Left colon (tissue), 2 donors: ENCODE results near the gene L2HGDH. TPM values are rescaled to one million over a fixed set of nuclear protein-coding genes. Genes with fewer than 3 reads are reported as not detected.

ENCODE experiments used
- ATAC-seq: fragments of 200-7000 bp; cut with Tn5 transposase; one replicate; pipeline ENCODE4 v1.9.1; 2020; ENCODE audit warnings: mild to moderate bottlenecking, moderate library complexity
- DNase-seq, 2 donors: peaks; one replicate each; pipeline ENCODE4 v3.0.0-alpha.2; 2020
- intact Hi-C, 2 donors: fragments of 100-400 bp; cut with DNase I in 1 of 2; cut with micrococcal nuclease in 1 of 2; formaldehyde crosslinking; loops; one replicate each; pipeline versions ENCODE4 v1.11.2 to v1.14.0; 2022; cut with DNase I, micrococcal nuclease
- total RNA-seq, 2 donors: library from RNA; stranded (reverse); fragmentation: NEBNext Ultra II Directional; extraction: Animal tissue kit (Norgen Biotek cat#: 25700); gene quantifications; one replicate each; pipeline ENCODE4 v1.2.1, GENCODE V29; 2021
- donor health status: DM: no; HTN: no; CAD: no.
- donor health status: DM: yes; HTN: yes; CAD: no.

L2HGDH gene
- total RNA-seq, 2 donors from 2014 or later = 9.0 to 9.4 TPM

DNA sequence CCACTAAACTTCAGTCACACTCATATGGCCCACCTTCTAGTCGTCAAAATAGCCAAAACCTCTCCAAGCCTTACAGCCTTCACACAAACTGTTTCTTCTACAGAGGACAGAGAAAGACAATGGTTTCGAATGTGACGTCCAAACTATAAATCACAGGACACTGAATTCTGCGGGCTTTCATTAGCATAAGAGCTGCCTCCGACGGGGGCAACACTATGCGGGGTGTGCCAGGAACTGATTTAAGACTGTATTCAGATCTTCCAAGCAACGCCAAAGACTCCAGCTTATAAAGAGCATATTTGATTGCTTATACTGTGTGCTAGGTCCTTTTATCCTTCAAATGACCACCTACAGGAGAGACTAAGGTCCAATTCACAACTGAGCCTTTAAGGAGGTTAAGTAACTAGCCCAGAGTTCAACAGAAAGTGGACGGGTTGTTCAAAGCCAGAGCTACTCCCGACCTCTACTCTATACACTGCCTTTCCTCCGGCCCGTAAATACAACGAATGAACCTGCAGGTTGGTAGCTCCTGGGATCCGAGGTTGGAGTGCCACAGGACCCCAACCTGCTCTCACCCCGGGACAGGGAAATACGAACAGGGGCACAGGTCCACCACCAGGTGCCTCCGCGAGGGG is 575 bp downstream of the L2HGDH start:
- intact Hi-C loops = loop anchor here in 1 of 2 donors (10.0 kb wide), 1 partner anchor 223 kb away; the partner anchor contains the start of gene MAP4K5
- DNase-seq (peak in 1 of 2 donors; percentile 18), ATAC-seq (peak; percentile 34)

DNA sequence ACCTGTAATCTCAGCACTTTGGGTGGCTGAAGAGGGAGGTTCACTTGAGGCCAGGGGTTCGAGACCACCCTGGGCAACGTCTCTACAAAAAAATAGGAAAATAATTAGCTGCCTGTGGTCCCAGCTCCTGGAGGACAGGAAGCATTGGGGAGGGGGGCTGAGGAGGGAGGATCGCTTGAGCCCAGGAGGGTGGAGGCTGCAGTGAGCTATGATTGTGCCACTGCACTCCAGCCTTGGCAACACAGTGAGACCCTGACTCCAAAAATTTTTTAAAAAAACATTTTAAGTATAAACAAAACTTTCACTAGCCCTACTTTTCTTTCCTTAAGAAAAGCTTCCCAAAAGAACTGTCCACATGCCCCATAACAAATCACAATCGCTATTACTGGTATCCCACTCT is 1.6 kb downstream of the L2HGDH start:
- ATAC-seq (no peak), DNase-seq (no peak)
- intact Hi-C loops = loop anchor here in 1 of 2 donors (10.0 kb wide), 1 partner anchor 224 kb away; the partner anchor contains the start of gene MAP4K5

DNA sequence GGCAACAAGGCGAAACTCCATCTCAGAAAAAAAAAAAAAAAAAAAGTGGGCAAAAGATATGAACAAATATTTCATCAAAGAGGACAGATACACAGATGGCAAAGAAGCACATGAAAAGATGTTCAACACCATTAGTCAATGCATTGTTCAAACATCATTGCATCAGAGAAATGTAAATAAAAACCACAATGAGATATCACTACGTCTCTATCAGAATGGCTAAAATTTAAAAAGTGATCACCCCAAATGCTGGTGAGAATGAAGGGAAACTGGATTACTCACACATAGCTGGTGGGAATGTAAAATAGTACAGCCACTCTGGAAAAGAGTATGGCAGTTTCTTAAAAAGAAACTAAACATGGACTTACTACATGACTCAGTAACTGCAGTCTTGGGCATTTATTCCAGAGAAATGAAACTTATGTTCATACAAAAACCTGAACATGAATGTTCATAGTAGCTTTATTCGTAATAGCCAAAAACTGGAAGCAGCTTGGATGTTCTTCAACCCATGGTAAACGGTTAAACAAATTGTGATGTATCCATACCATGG is 3.6 kb downstream of the L2HGDH start:
- intact Hi-C loops = no loop called here
- DNase-seq = no peak

DNA sequence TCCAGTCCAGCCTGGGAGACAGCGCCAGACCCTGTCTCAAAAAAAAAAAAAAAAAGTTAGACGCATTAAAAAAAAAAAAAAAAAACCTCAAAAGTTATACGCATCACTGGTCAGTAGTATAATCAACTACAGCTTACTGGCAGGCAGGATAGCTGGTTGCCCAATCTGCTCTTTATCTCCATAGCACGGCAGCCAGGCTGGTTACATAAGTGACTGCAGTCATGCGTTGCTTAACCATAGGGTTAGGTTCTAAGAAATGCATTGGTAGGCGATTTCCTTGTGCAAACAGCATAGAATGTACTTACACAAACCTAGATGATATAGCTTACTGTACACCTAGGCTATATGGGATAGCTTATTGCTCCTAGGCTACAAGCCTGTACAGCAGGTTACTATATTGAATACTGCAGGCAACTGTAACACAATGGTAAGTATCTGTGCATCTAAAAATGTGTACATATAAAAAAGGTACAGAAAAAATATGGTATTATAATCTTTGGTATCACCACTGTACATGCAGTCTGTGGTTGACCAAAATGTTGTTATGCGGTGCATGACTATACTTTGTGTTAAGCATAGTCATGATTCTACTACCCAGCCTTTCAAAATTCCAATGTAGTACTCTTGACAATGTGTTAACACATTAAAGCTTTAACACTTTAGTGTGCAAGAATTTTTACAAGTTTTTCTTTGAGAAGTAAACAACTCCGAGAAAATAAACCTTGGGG is 8.1 kb downstream of the L2HGDH start:
- ATAC-seq = peak; percentile 26
- intact Hi-C loops = no loop called here
- no peak for DNase-seq

More for the DNA sequence above, 3.6 kb downstream of the L2HGDH start:
- ATAC-seq = no peak

DNA sequence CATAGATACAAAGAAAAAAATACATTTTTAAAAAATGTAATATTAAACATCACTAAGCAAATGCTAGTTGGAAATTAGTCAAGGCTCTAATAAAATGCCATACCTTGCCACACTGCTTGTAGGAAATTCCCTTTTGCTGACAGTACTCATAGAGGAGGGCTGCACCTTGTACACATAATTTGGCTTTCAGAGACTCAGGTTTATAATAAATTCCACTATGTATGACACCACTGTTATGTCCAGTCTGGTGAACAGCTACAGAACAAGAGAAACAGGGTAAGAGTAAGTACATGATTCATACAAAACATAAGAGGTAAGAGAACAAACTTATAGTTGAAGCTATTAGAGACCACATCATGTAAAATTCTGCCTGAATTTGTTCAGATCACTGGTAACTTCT is 10.1 kb downstream of the L2HGDH start:
- DNase-seq (no peak), ATAC-seq (no peak)
- intact Hi-C loops = no loop called here

DNA sequence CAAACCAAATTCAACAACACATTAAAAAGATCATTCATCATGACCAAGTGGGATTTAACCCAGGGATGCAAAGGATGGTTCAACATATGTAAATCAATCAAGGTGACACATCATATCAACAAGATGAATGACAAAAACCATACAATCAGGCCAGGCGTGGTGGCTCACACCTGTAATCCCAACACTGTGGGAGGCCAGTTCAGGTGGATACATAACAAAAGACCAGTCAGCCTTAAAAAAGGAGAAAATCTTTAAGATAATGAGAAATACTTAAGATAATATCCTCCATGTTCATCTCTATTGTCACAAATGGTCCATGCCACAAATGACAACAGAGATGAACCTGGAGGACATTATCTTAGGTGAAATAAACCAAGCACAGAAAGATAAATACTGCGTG is 12.4 kb downstream of the L2HGDH start:
- DNase-seq (no peak), ATAC-seq (no peak)
- intact Hi-C loops = no loop called here

DNA sequence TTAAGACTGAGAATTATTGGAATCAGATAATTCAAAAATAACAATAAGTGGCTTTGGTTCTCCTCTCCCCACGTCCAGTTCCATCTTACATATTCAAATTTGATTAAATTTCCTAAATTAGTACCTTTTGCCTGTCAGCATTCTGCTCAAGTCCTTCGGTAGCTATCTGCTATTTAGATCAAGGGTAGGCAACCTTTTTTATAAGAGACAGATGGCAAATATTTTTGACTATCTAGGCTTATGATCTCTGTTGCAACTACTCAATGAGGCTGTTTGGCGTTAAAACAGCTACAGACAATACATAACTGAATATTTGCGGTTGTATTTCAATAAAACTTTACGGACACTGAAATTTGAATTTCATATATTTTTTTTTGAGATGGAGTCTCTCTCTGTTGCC is 21.7 kb downstream of the L2HGDH start:
- intact Hi-C loops = no loop called here
- ATAC-seq = no peak
- DNase-seq = no peak

DNA sequence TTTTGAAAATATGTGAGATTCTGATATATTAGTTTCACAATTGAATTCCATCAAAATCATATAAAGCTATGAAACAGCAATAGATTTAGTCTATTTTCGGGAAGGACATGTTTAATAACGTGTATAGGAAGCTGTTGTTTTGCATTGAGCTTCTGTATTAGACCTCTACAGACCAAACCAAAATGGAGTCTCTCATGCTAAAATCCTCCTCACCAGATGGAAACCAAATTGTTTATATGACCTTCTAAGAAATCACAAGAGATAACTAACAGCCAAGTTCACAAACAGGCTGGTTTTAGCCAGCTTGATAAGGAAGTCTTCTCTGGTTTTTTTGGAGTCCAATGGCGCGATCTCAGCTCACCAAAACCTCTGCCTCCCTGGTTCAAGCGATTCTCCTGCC is 23.9 kb downstream of the L2HGDH start:
- intact Hi-C loops = no loop called here
- ATAC-seq = no peak

DNA sequence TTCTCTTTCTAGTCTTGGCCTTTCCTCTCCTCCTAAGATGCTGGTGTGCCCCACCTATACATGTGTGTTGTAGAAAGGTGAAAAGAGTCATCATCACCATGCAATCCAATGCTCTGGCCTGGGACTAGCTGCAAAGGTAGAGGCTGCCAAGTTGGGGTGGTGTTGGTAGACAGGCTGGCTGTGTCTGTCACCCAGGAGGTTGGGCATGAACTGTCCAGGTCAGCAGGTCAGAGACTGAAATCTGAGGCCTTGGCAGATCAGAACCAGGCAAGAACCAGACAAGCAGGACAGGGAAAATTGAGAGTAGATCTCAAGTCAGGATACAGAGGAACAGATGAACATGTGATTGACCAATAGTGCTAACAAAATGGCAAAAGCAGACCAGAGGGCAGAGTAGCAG is 26.2 kb downstream of the L2HGDH start:
- intact Hi-C loops = no loop called here
- no peak for DNase-seq
- no peak for ATAC-seq

More for the DNA sequence above, 23.9 kb downstream of the L2HGDH start:
- DNase-seq = no peak

DNA sequence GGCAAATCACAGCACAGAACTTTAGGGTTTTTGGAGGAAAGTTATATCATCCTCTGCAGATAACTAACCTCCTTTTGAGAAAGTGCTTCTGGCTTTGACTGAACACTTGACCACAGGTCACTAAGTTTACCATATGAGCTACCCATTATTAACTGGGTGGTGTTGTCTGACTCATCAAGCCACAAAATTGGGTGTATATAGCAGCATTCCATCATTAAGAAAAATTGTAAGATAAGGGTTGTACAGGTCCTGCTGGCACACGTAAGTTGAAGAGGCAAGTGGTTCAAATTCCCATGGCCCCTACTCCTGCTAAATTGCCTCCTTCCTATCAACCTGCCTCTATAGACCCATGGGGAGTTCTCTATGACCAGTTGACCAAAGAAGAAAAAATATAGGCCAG is 39.5 kb downstream of the L2HGDH start:
- DNase-seq (no peak), ATAC-seq (no peak)
- intact Hi-C loops = no loop called here

DNA sequence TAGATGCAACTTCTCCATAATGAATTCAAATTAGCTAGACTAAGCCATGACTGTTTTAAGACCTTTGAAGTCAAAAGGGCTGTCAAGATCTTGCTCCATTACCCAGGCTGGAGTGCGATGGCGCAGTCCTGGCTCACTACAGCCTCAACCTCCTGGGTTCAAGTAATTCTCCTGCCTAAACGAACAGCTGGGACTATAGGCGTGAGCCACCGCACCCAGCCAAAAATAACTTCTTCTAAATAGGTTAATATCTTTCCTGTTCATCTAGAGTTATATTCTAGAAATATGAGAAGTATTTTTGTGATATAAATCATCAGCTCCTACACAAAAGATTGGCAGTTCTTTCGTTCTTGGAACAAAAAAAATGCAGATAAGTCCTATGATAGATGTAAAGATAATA is 41.1 kb downstream of the L2HGDH start:
- no peak for ATAC-seq
- no peak for DNase-seq
- intact Hi-C loops = no loop called here

DNA sequence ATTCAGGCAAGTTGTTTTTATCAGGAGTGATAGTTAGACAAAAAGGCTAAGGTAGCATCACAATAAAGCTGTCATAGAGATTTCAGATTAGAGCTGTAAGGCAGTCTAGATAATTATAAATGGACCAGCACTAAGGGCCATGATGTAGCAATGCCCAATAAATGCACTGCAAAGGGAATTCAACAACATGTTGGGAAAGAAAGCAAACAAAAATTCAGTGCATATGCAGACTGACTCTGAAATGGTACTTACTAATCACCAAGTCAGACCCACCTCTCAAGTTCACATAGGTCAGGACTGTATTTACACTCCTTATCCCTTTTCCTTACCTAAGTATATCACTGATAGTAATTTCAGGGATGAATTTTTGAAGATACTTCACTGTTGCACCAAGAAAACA is 47.0 kb downstream of the L2HGDH start:
- ATAC-seq = no peak
- no peak for DNase-seq
- intact Hi-C loops = no loop called here

DNA sequence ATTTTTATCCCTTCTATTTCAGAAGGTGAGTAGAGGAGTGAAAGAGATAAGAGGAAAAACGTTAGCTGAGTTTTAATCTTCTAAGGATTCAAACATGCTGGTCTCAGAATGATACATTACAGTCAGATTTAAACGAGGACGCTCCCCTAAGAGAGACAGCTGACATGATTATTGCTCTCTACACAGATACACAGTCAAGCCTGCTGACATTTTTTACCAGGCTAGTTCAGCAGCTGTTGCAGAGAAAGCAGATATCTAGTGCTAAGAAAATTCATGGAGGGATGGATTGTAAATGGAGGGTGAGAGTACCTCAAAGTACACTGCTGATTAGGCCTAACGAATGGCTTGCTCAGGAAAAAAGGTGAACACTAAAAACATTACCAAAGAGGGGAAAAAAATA is 48.7 kb downstream of the L2HGDH start:
- DNase-seq (no peak), ATAC-seq (no peak)
- intact Hi-C loops = no loop called here

DNA sequence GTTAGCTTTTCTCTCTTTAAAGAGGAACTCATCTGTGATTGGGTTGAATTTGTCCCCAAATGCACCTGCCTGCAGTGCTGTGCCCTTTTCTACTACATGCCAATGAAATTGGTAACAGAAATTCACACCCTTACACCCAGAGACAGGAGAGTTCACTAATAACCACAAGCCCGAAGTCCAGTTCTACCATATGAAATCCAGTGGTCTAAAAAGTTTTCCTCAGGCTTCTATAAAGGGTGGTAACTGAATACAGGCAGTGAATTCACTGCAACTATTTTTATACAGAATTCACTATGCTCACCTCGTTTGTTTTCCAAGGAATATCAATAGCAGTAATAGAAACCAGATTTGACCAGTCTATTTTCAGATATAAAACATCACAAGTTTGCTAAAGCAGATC is 49.2 kb downstream of the L2HGDH start:
- ATAC-seq = no peak
- intact Hi-C loops = no loop called here

DNA sequence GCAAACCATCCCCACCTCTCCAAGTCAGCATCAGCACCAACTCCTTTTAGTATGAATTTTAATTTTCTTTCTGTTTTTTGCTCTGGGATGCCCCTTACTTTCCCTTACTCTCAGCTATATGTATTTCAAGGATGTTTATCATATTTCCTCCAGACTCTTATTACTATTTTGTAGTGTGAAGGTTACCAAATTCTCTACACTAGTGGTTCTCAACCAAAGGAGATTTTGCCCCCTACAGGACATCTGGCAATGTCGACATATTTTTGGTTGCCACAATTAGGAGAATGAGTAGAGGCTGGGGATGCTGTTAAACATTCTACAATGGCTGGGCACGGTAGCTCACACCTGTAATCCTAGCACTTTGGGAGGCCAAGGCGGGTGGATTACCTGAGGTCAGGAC is 51.5 kb downstream of the L2HGDH start:
- intact Hi-C loops = no loop called here
- DNase-seq = no peak
- ATAC-seq = peak; percentile 52

More for the DNA sequence above, 49.2 kb downstream of the L2HGDH start:
- no peak for DNase-seq

DNA sequence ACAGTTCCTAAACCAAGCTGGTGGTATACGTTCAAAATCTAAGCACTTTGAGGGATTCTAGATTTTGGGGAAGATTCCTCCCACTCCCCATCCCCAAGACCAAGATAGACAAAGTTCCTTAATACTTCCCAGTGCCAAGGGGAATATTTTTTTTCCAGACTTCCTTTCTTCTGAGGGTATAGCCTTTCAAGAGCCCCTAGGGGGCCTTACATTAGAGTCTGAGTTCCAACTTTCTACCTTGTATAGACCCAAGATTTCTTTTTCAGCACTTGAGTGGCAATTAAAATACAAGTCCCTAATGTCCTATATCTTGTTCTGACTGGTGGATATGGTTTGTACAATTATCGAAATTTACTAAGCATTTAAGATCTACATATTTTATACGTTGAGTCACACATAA is 52.0 kb downstream of the L2HGDH start:
- intact Hi-C loops = no loop called here
- no peak for DNase-seq
- ATAC-seq = no peak

DNA sequence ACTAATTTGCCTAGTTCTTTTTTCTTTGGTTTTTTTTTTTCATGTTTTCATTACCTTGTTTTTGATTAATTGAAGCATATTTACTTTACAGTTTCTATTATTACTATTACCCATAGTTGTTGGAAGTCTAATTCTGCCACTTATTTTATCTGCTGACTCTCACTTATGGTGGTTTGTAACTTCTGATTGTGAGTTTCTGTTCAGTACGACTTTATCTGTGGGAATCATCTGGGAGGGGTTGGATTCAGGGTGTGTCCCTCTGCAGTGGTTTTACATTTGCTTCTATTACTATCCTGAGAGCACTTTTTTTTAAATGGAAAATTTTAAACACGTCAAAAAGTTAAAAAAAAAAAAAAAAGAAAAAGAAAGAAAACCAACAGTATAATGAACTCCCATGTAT is 54.3 kb downstream of the L2HGDH start:
- intact Hi-C loops = no loop called here
- ATAC-seq = peak; percentile 71
- no peak for DNase-seq

DNA sequence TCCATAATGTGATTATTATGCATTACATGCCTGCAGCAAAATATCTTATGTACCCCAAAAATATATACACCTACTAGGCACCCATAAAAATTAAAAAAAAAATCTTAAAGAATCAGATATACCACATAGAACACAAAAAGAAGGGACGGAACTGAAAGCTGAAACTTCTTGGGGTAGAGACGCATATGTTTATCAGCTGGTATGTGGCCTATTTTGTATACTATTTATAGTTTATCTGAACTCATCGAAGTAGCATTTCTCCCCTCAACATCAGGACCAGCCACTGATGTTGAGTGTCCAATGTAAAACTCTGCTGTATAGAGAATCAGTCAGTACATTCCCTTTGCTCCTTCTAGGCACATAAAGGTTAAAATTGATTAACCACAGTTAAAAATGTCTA is 57.8 kb downstream of the L2HGDH start:
- ATAC-seq = no peak
- no peak for DNase-seq
- intact Hi-C loops = no loop called here

DNA sequence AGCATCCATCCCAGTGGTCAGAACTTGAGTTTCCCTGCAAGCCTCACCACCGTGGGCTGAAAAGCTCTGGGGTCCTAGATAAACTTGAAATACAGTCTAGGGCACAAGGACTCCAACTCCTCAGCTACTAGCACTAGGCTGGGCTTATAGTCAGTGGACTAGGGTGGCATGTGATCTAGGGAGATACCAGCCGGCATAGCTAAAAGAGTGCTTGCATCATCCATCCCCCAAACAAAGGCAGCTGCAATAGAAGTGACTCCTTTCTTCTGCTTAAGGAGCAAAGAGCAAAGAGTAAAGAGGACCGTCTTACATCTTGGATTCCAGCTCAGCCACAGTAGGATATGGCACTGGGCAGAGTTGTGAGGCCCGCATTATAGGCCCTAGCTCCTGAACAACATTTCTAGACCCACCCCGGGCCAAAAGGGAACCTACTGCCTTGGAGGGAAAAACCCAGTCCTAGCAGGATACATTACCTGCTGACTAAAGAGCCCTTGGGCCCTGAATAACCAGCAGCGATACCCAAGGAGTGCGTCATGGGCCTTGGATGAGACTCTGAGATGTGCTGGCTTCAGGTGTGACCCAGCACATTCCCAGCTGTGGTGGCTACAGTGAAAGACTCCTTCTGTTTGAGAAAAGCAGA is 62.8 kb downstream of the L2HGDH start:
- ATAC-seq (no peak), DNase-seq (no peak)
- intact Hi-C loops = no loop called here

DNA sequence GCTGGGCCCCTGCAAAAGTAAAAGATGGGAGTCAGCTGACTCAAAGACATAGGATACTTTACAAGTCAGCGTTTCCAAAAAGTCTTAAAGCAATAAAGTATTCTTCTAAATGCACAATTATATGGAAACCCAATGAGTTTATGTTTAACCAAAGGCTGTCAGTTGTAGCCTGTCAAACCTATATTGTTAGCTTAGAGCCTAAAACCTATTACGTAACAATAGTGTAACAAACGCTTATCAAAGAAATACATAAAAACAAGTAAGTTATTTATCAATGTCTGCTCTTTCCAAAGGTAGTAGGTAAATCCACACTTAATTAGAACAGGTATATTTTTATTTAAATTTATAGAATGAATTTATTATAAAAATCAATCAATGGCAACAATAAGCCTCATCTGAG is 64.8 kb downstream of the L2HGDH start:
- intact Hi-C loops = no loop called here
- DNase-seq (no peak), ATAC-seq (no peak)
